Astrocyte (in vitro differentiated cells and primary cell): ENCODE data around the gene NF2.

Experiments used
- CTCF ChIP-seq: IDR thresholded peaks from 2 replicates; pipeline ENCODE4 v1.5.1; 2011; ENCODE audit warnings: low read depth, mild to moderate bottlenecking, inconsistent platforms, low read length, moderate library complexity; ENCODE audit not compliant: insufficient read depth
- EZH2 ChIP-seq: IDR thresholded peaks from 2 replicates; pipeline ENCODE4 v1.6.1; 2012; ENCODE audit warnings: mild to moderate bottlenecking, low read length, inconsistent platforms; ENCODE audit not compliant: insufficient read depth

- TF ChIP-seq EZH2 (no peak), CTCF (no peak)
Observed at GRCh38 chr22:29739346-29739875, 136.0 kb downstream of the NF2 start.
